ENCODE data around the gene NUDCD3. TPM values are rescaled to one million over a fixed set of nuclear protein-coding genes. Genes with fewer than 3 reads are reported as not detected.
A peak's percentile ranks its signal among the peaks of the same experiment; 100 is the strongest.

The NUDCD3 gene
- total RNA-seq, 1 donor from 2014 or later, result 35.4 TPM

GRCh38 chr7:44477063-44477830 lies 13.2 kb downstream of the NUDCD3 start:
- Histone ChIP-seq H3K9me3 (ENCODE audit: low read depth) (no peaks in the 10 kb centered on the region), H4K20me1 (ENCODE audit: low read depth) (peaks cover 39% of the 10 kb centered on the region), H3K79me2 (ENCODE audit: low read depth) (peaks cover 52% of the 10 kb centered on the region), H3K36me3 (no peaks in the 10 kb centered on the region), H3K27me3 (no peaks in the 10 kb centered on the region), H3F3A (ENCODE audit: low read depth) (peaks cover 7% of the 10 kb centered on the region), H3K4me3 (no peak overlapping the region), H3K4me2 (no peak overlapping the region), H3K27ac (no peak overlapping the region), H2AFZ (replicated peaks) (no peak overlapping the region), H3K4me1 (no peaks in the 10 kb centered on the region), H3K9ac (no peak overlapping the region)
- DNase-seq (ENCODE audit: low spot score), result peak; percentile 84
- peaks cover 14% of the 10 kb centered on the region for H3K36me3 Mint-ChIP-seq
- H3K4me1 Mint-ChIP-seq, result no peaks in the 10 kb centered on the region
- H3K27ac Mint-ChIP-seq, result peak overlapping the region; percentile 24
- no peaks in the 10 kb centered on the region for H3K27me3 Mint-ChIP-seq (ENCODE audit: insufficient read depth, low read depth)
- H3K9me3 Mint-ChIP-seq, result no peaks in the 10 kb centered on the region
- no peak overlapping the region for H3K4me3 Mint-ChIP-seq
- no peak for TF ChIP-seq EZH2phosphoT487 (IDR thresholded peaks at IDR 0.05)
- no peak for TF ChIP-seq EZH2 (IDR thresholded peaks at IDR 0.05)
- TF ChIP-seq CTCF (IDR thresholded peaks at IDR 0.05), result peak; percentile 86

- Histone ChIP-seq H3K4me3 (no peak overlapping the region), H3K9ac (no peak overlapping the region), H4K20me1 (ENCODE audit: low read depth) (peaks cover 46% of the 10 kb centered on the region), H3K4me2 (no peak overlapping the region), H3K27ac (no peak overlapping the region), H3F3A (ENCODE audit: low read depth) (peaks cover 7% of the 10 kb centered on the region), H2AFZ (replicated peaks) (no peak overlapping the region), H3K79me2 (ENCODE audit: low read depth) (peaks cover 53% of the 10 kb centered on the region), H3K27me3 (no peaks in the 10 kb centered on the region), H3K9me3 (ENCODE audit: low read depth) (no peaks in the 10 kb centered on the region), H3K36me3 (no peaks in the 10 kb centered on the region), H3K4me1 (no peaks in the 10 kb centered on the region)
- peaks cover 15% of the 10 kb centered on the region for H3K36me3 Mint-ChIP-seq
- no peaks in the 10 kb centered on the region for H3K9me3 Mint-ChIP-seq
- no peak for DNase-seq (ENCODE audit: low spot score)
- TF ChIP-seq EZH2 (IDR thresholded peaks at IDR 0.05), result no peak
- TF ChIP-seq EZH2phosphoT487 (IDR thresholded peaks at IDR 0.05), result no peak
- TF ChIP-seq CTCF (IDR thresholded peaks at IDR 0.05), result no peak
- no peak overlapping the region for H3K27ac Mint-ChIP-seq
- H3K27me3 Mint-ChIP-seq (ENCODE audit: insufficient read depth, low read depth), result no peaks in the 10 kb centered on the region
- no peaks in the 10 kb centered on the region for H3K4me1 Mint-ChIP-seq
- H3K4me3 Mint-ChIP-seq, result no peak overlapping the region
Observed at GRCh38 chr7:44476313-44476712, 14.1 kb downstream of the NUDCD3 start.

GRCh38 chr7:44473295-44473694 lies 17.2 kb downstream of the NUDCD3 start:
- Mint-ChIP-seq H3K36me3 (peaks cover 13% of the 10 kb centered on the region), H3K4me1 (no peaks in the 10 kb centered on the region), H3K9me3 (no peaks in the 10 kb centered on the region), H3K27ac (no peak overlapping the region), H3K27me3 (ENCODE audit: insufficient read depth, low read depth) (no peaks in the 10 kb centered on the region), H3K4me3 (no peak overlapping the region)
- Histone ChIP-seq H3K79me2 (ENCODE audit: low read depth) (peaks cover 58% of the 10 kb centered on the region), H3K36me3 (no peaks in the 10 kb centered on the region), H3K4me3 (no peak overlapping the region), H3K9me3 (ENCODE audit: low read depth) (no peaks in the 10 kb centered on the region), H3K4me2 (no peak overlapping the region), H3K27me3 (no peaks in the 10 kb centered on the region), H3F3A (ENCODE audit: low read depth) (peaks cover 7% of the 10 kb centered on the region), H3K9ac (no peak overlapping the region), H3K27ac (no peak overlapping the region), H4K20me1 (ENCODE audit: low read depth) (peaks cover 52% of the 10 kb centered on the region), H3K4me1 (no peaks in the 10 kb centered on the region), H2AFZ (replicated peaks) (no peak overlapping the region)
- TF ChIP-seq EZH2 (IDR thresholded peaks at IDR 0.05) (no peak), CTCF (IDR thresholded peaks at IDR 0.05) (no peak), EZH2phosphoT487 (IDR thresholded peaks at IDR 0.05) (no peak)
- DNase-seq (ENCODE audit: low spot score), result no peak
